ENCODE measurements around the gene TTC34.
"Not testable (repeated sequence)": the region's sequence is repeated elsewhere in the genome, so short reads cannot be mapped to it uniquely, and the experiment has no call there.

- not testable (repeated sequence) for TF ChIP-seq CTCF, POLR2A (IDR thresholded peaks at IDR 0.05)
Observed at GRCh38 chr1:2759433-2759832, 42.1 kb downstream of the TTC34 start.
